GM19397 (cell line): Measurements from ENCODE around the gene SYK.
"Not testable (repeated sequence)": the region's sequence is repeated elsewhere in the genome, so short reads cannot be mapped to it uniquely, and the experiment has no call there.

Source experiments
- ATAC-seq: cut with Tn5 transposase; IDR thresholded peaks from one replicate; pipeline ENCODE4 v1.9.1; 2021; ENCODE audit warnings: mild to moderate bottlenecking, moderate library complexity; ENCODE audit not compliant: unreplicated experiment

The SYK gene

GRCh38 chr9:90872835-90873294, 71.2 kb downstream of the SYK start:
- no peak for ATAC-seq

- no peak for ATAC-seq
These were observed 71.8 kb downstream of the SYK start for GRCh38 chr9:90873422-90873821.

- ATAC-seq, result no peak
These were observed 72.6 kb downstream of the SYK start for GRCh38 chr9:90874194-90874593.

GRCh38 chr9:90878562-90878961, 76.9 kb downstream of the SYK start:
- ATAC-seq, result no peak

GRCh38 chr9:90880066-90880465, 78.4 kb downstream of the SYK start:
- ATAC-seq, result no peak

GRCh38 chr9:90880669-90881068, 79.0 kb downstream of the SYK start:
- no peak for ATAC-seq

GRCh38 chr9:90881648-90882047, 80.0 kb downstream of the SYK start:
- ATAC-seq, result peak; percentile 73

GRCh38 chr9:90882991-90883600, 81.5 kb downstream of the SYK start:
- ATAC-seq, result no peak

- no peak for ATAC-seq
These were observed 82.0 kb downstream of the SYK start for GRCh38 chr9:90883661-90884060.

GRCh38 chr9:90884178-90884577, 82.6 kb downstream of the SYK start:
- no peak for ATAC-seq

GRCh38 chr9:90886868-90887267, 85.2 kb downstream of the SYK start:
- not testable (repeated sequence) for ATAC-seq

- no peak for ATAC-seq
These were observed 87.3 kb downstream of the SYK start for GRCh38 chr9:90888941-90889340.

GRCh38 chr9:90890146-90890810, 88.7 kb downstream of the SYK start:
- ATAC-seq, result no peak

- no peak for ATAC-seq
These were observed 89.9 kb downstream of the SYK start for GRCh38 chr9:90891308-90892040.

GRCh38 chr9:90892918-90893317, 91.3 kb downstream of the SYK start:
- no peak for ATAC-seq

GRCh38 chr9:90893706-90894105, 92.1 kb downstream of the SYK start:
- no peak for ATAC-seq

- ATAC-seq, result no peak
These were observed 93.5 kb downstream of the SYK start for GRCh38 chr9:90894986-90895687.

GRCh38 chr9:90895786-90896185, 94.2 kb downstream of the SYK start:
- ATAC-seq, result no peak

- no peak for ATAC-seq
These were observed 94.6 kb downstream of the SYK start for GRCh38 chr9:90896231-90896630.

GRCh38 chr9:90898228-90898627, 96.6 kb downstream of the SYK start:
- ATAC-seq, result no peak

GRCh38 chr9:90899287-90899686, 97.7 kb downstream of the SYK start:
- no peak for ATAC-seq
